NT2/D1 (cell line): ENCODE measurements around the gene ADCY10.
A peak's percentile ranks its signal among the peaks of the same experiment; 100 is the strongest.

Experiments used
- DNase-seq: peaks from one replicate; pipeline ENCODE4 v3.0.0-alpha.2; 2011; ENCODE audit warnings: low read depth, low spot score
- H3K27me3 ChIP-seq: 2 replicates; pipeline ENCODE4 v1.6.0; 2011; ENCODE audit warnings: mild to moderate bottlenecking; ENCODE audit not compliant: insufficient read length, insufficient read depth
- H3K36me3 ChIP-seq: 2 replicates; pipeline ENCODE4 v1.6.1; 2011; ENCODE audit warnings: mild to moderate bottlenecking, low read length, mixed read lengths; ENCODE audit not compliant: insufficient read depth, insufficient read length
- H3K4me1 ChIP-seq: 2 replicates; pipeline ENCODE4 v1.5.1; 2011; ENCODE audit not compliant: insufficient read depth, insufficient read length
- H3K4me3 ChIP-seq: 2 replicates; pipeline ENCODE4 v1.5.1; 2011; ENCODE audit warnings: low read depth; ENCODE audit not compliant: insufficient read length
- H3K9ac ChIP-seq: 2 replicates; pipeline ENCODE4 v1.6.0; 2011; ENCODE audit warnings: low read depth; ENCODE audit not compliant: insufficient read length
- H3K9me3 ChIP-seq: 2 replicates; pipeline ENCODE4 v1.5.1; 2011; ENCODE audit warnings: mild to moderate bottlenecking, low read length; ENCODE audit not compliant: insufficient read depth
- SUZ12 ChIP-seq: IDR thresholded peaks from 2 replicates; pipeline ENCODE4 v1.6.1; 2011; ENCODE audit not compliant: insufficient read length, insufficient read depth; ENCODE audit errors: extremely low read depth
- YY1 ChIP-seq: IDR thresholded peaks from 2 replicates; pipeline ENCODE4 v1.6.1; 2011; ENCODE audit not compliant: insufficient read length, insufficient read depth
- ZNF274 ChIP-seq: IDR thresholded peaks from 2 replicates; pipeline ENCODE4 v1.6.1; 2011; ENCODE audit warnings: mild to moderate bottlenecking, low read depth, low read length

Gene ADCY10

GRCh38 chr1:167943541-167943940, 29.6 kb upstream of the ADCY10 start:
- H3K4me3 ChIP-seq: no peak overlapping the region
- H3K4me1 ChIP-seq: no peaks in the 10 kb centered on the region
- TF ChIP-seq ZNF274 (no peak), SUZ12 (no peak), YY1 (no peak)
- H3K36me3 ChIP-seq: peaks cover 2% of the 10 kb centered on the region
- 0 out of 2 replicates have a peak, but pooled peaks cover 7% of the 10 kb centered on the region for H3K9me3 ChIP-seq
- no peaks in the 10 kb centered on the region for H3K27me3 ChIP-seq
- DNase-seq: no peak
- H3K9ac ChIP-seq: no peak overlapping the region

DNA sequence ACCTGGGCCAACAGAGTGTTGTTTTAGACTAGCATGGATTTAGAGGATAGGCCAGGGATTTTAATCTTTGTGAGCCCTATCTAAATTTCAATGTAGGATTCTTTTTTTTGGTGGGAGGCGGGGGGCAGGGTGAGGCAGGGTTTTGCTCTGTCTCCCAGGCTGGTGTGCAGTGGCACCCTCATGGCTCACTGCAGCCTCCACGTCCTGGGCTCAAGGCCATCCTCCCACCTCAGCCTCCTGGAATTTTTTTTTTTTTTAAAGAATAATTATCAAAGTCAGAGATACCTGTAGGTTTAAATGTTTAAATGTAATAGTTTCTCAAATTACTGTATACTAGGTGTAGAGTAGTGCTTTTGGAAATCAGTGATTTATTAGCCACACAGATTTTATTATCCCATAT, 26.3 kb upstream of the ADCY10 start:
- no peak for DNase-seq
- Histone ChIP-seq H3K9me3 (0 out of 2 replicates have a peak, but pooled peaks cover 7% of the 10 kb centered on the region), H3K9ac (no peak overlapping the region), H3K27me3 (no peaks in the 10 kb centered on the region), H3K4me1 (no peaks in the 10 kb centered on the region), H3K4me3 (no peak overlapping the region), H3K36me3 (peaks cover 2% of the 10 kb centered on the region)
- TF ChIP-seq SUZ12 (no peak), ZNF274 (no peak), YY1 (no peak)

DNA sequence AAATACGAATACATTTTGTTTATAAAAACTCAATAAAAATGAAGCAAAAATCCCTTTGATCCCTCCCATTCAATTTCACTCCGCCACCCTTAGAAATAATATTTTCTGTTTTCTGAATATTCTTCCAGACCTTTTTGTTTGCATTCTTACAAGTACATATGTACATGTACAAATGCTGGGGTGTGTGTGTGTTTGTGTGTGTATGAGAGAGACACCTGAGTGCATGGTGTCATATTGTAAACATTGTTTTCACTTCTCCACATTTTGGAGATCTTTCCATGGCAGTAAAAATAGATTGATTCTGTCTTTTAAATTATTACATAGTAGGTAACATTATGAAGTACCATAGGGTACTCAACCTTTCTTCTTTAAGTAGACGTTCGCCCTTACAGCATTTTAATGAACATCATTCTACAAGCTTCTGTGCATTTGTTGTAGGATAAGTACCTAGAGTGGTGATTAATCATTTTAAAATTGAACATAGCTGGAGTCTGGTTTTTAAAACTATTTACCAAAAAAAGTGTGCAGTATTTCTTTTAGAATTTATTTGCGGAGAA, 24.2 kb upstream of the ADCY10 start:
- 0 out of 2 replicates have a peak, but pooled peaks cover 1% of the 10 kb centered on the region for H3K9me3 ChIP-seq
- no peaks in the 10 kb centered on the region for H3K4me1 ChIP-seq
- H3K4me3 ChIP-seq: peak overlapping the region; percentile 95
- DNase-seq: no peak
- peak overlapping the region; percentile 95 for H3K9ac ChIP-seq
- no peaks in the 10 kb centered on the region for H3K27me3 ChIP-seq
- H3K36me3 ChIP-seq: peaks cover 2% of the 10 kb centered on the region
- TF ChIP-seq YY1 (no peak), SUZ12 (no peak), ZNF274 (no peak)

DNA sequence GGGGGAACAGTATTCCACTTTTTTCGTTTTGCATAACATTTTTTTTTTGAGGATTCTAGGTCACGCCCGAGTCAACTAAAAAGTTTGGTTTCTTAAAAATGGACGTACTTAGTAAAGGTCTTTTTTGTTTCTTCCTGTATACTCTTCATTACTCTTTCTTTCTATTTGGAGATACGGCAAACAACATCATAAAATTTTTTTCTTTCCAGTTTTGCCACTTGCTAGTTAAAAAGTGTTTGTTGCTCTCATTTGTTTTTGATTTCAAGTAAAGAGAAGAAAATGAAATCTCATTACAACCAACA, 23.7 kb upstream of the ADCY10 start:
- Histone ChIP-seq H3K4me3 (peak overlapping the region; percentile 95), H3K9me3 (no peaks in the 10 kb centered on the region), H3K27me3 (no peaks in the 10 kb centered on the region), H3K9ac (peak overlapping the region; percentile 95), H3K36me3 (peaks cover 2% of the 10 kb centered on the region), H3K4me1 (no peaks in the 10 kb centered on the region)
- TF ChIP-seq ZNF274 (no peak), YY1 (no peak), SUZ12 (no peak)
- DNase-seq: no peak

GRCh38 chr1:167936930-167937708, 23.2 kb upstream of the ADCY10 start, which contains the start of gene MPC2:
TSS of gene MPC2 (minus strand) at chr1:167937072. CDS start at chr1:167935841, 1,231 bp downstream.
- Histone ChIP-seq H3K9me3 (no peaks in the 10 kb centered on the region), H3K4me1 (no peaks in the 10 kb centered on the region), H3K36me3 (peaks cover 2% of the 10 kb centered on the region), H3K9ac (peak within 1 kb of the TSS; percentile 95), H3K27me3 (no peaks in the 10 kb centered on the region), H3K4me3 (peak within 1 kb of the TSS; percentile 95)
- DNase-seq: peak; percentile 47
- TF ChIP-seq ZNF274: no peak
- no peak for TF ChIP-seq SUZ12
- TF ChIP-seq YY1: no peak

GRCh38 chr1:167936068-167936929, 22.4 kb upstream of the ADCY10 start, which contains the start of gene DCAF6:
TSS of gene DCAF6 (plus strand) at chr1:167936683. CDS start at chr1:167936912, 229 bp downstream.
- Histone ChIP-seq H3K9me3 (no peaks in the 10 kb centered on the region), H3K4me1 (no peaks in the 10 kb centered on the region), H3K4me3 (peak within 1 kb of the TSS; percentile 95), H3K27me3 (no peaks in the 10 kb centered on the region), H3K9ac (peak within 1 kb of the TSS; percentile 95), H3K36me3 (no peaks in the 10 kb centered on the region)
- no peak for TF ChIP-seq SUZ12
- peak; percentile 96 for TF ChIP-seq YY1
- no peak for TF ChIP-seq ZNF274
- peak; percentile 99 for DNase-seq
